Bronchus fibroblast of lung (primary cell): ENCODE measurements around the gene MAF. TPM values are rescaled to one million over a fixed set of nuclear protein-coding genes. Genes with fewer than 3 reads are reported as not detected.

Experiments
- total RNA-seq: library from RNA; depleted of rRNA; stranded (reverse); fragments of >200 nt; gene quantifications from 2 replicates; pipeline ENCODE4 v1.2.3, GENCODE V29; 2015

Gene MAF
- total RNA-seq, result 0.89 and 1.8 TPM in 2 replicates

GRCh38 chr16:79600638-79601091 lies at the start of gene MAF:
TSS of gene MAF (minus strand) at chr16:79600737. CDS start at chr16:79599902, 835 bp downstream.

